Nucleus accumbens (tissue), 56 donors: Measurements from ENCODE around the gene MAML1.
"Not testable (repeated sequence)": the region's sequence is repeated elsewhere in the genome, so short reads cannot be mapped to it uniquely, and the experiment has no call there.

Experiments
- DNase-seq, 56 donors: peaks; one replicate each; lab custom pipeline; 2025; lab: John Stamatoyannopoulos, UW

MAML1 gene

GRCh38 chr5:179732918-179733771 lies 523 bp downstream of the MAML1 start:
- peak in 46 of 56 donors; percentile 4 to 72 (median 44) for DNase-seq

- no peak for DNase-seq
These were observed 1.1 kb downstream of the MAML1 start for GRCh38 chr5:179733772-179734126.

GRCh38 chr5:179734536-179735164 lies 2.0 kb downstream of the MAML1 start:
- DNase-seq, result no peak

- DNase-seq, result no peak
These were observed 6.1 kb downstream of the MAML1 start for GRCh38 chr5:179738742-179739141.

- DNase-seq, result not testable (repeated sequence)
These were observed 11.5 kb downstream of the MAML1 start for GRCh38 chr5:179744106-179744505.

- DNase-seq, result no peak
These were observed 14.2 kb downstream of the MAML1 start for GRCh38 chr5:179746872-179747271.

- DNase-seq, result no peak
These were observed 15.2 kb downstream of the MAML1 start for GRCh38 chr5:179747811-179748210.

GRCh38 chr5:179749857-179750508 lies 17.4 kb downstream of the MAML1 start:
- DNase-seq, result no peak

GRCh38 chr5:179753971-179754370 lies 21.3 kb downstream of the MAML1 start:
- DNase-seq, result no peak

- no peak for DNase-seq
These were observed 22.4 kb downstream of the MAML1 start for GRCh38 chr5:179755022-179755421.

- no peak for DNase-seq
These were observed 26.3 kb downstream of the MAML1 start for GRCh38 chr5:179758955-179759354.

- peak in 1 of 56 donors; percentile 19 for DNase-seq
These were observed 27.2 kb downstream of the MAML1 start for GRCh38 chr5:179759581-179760551.

GRCh38 chr5:179762079-179762780 lies 29.6 kb downstream of the MAML1 start:
- peak in 1 of 56 donors; percentile 7 for DNase-seq

GRCh38 chr5:179762781-179763176 lies 30.2 kb downstream of the MAML1 start:
- no peak for DNase-seq

GRCh38 chr5:179763215-179763945 lies 30.8 kb downstream of the MAML1 start:
- peak in 30 of 56 donors; percentile 6 to 74 (median 26) for DNase-seq

GRCh38 chr5:179764056-179764455 lies 31.4 kb downstream of the MAML1 start:
- no peak for DNase-seq

- no peak for DNase-seq
These were observed 32.8 kb downstream of the MAML1 start for GRCh38 chr5:179765400-179765799.

- peak in 1 of 56 donors; percentile 17 for DNase-seq
These were observed 33.6 kb downstream of the MAML1 start for GRCh38 chr5:179766021-179766725.
